GM23338 (cell line): ENCODE data around the gene CNTNAP2. TPM values are rescaled to one million over a fixed set of nuclear protein-coding genes. Genes with fewer than 3 reads are reported as not detected.

ENCODE experiments used
- ATAC-seq: fragments of 200-7000 bp; cut with Tn5 transposase; 3 replicates; pipeline ENCODE4 v1.9.1; 2020
- DNase-seq: peaks from one replicate; pipeline ENCODE4 v3.0.0-alpha.2; 2015; ENCODE audit warnings: low spot score
- H2AFZ ChIP-seq: fragments of 200-600 bp; sonication (generic); 2 replicates; pipeline ENCODE4 v1.8.0; 2016; ENCODE audit warnings: antibody characterized with exemption, mild to moderate bottlenecking, moderate library complexity
- H3F3A ChIP-seq: fragments of 200-600 bp; sonication (generic); replicated peaks from 2 replicates; pipeline ENCODE4 v1.8.0; 2017; ENCODE audit warnings: antibody characterized with exemption, mixed run types, low read depth
- H3K27ac ChIP-seq: fragments of 200-600 bp; sonication (generic); 2 replicates; pipeline ENCODE4 v1.6.1; 2016; ENCODE audit warnings: low read depth
- H3K27me3 ChIP-seq: fragments of 200-600 bp; sonication (generic); 2 replicates; pipeline ENCODE4 v1.8.0; 2016; ENCODE audit warnings: mild to moderate bottlenecking, mixed run types, moderate library complexity; ENCODE audit not compliant: insufficient read depth
- H3K36me3 ChIP-seq: fragments of 200-600 bp; sonication (generic); 2 replicates; pipeline ENCODE4 v1.8.0; 2016; ENCODE audit warnings: mild to moderate bottlenecking; ENCODE audit not compliant: insufficient read depth
- H3K4me1 ChIP-seq: fragments of 200-600 bp; sonication (generic); 2 replicates; pipeline ENCODE4 v1.8.0; 2016; ENCODE audit warnings: mild to moderate bottlenecking, moderate library complexity; ENCODE audit not compliant: insufficient read depth
- H3K4me2 ChIP-seq: fragments of 200-600 bp; sonication (generic); 2 replicates; pipeline ENCODE4 v1.7.1; 2017; ENCODE audit warnings: mixed run types
- H3K4me3 ChIP-seq: fragments of 200-600 bp; sonication (generic); 2 replicates; pipeline ENCODE4 v1.6.1; 2016; ENCODE audit warnings: mixed run types
- H3K79me2 ChIP-seq: fragments of 200-600 bp; sonication (generic); replicated peaks from 2 replicates; pipeline ENCODE4 v1.8.0; 2017; ENCODE audit warnings: mild to moderate bottlenecking; ENCODE audit not compliant: insufficient read depth
- H3K9me2 ChIP-seq: fragments of 200-600 bp; sonication (generic); 2 replicates; pipeline ENCODE4 v1.8.0; 2017; ENCODE audit not compliant: insufficient read depth
- H4K20me1 ChIP-seq: fragments of 200-600 bp; sonication (generic); replicated peaks from 2 replicates; pipeline ENCODE4 v1.8.0; 2017; ENCODE audit warnings: mild to moderate bottlenecking; ENCODE audit not compliant: insufficient read depth
- H3K27ac Mint-ChIP-seq: 2 replicates; pipeline ENCODE4 v1.8.0; 2020; ENCODE audit warnings: inconsistent platforms, mild to moderate bottlenecking, moderate library complexity, mixed read lengths
- H3K27me3 Mint-ChIP-seq: 3 replicates; pipeline ENCODE4 v1.8.0; 2022; ENCODE audit warnings: low read depth, mild to moderate bottlenecking, moderate library complexity, mixed read lengths, inconsistent platforms; ENCODE audit not compliant: insufficient read depth, poor library complexity
- H3K36me3 Mint-ChIP-seq: 3 replicates; pipeline ENCODE4 v1.8.0; 2021; ENCODE audit warnings: low read depth, mild to moderate bottlenecking, inconsistent platforms, moderate library complexity, mixed read lengths
- H3K4me1 Mint-ChIP-seq: 3 replicates; pipeline ENCODE4 v1.8.0; 2020; ENCODE audit warnings: mild to moderate bottlenecking, inconsistent platforms, mixed read lengths
- H3K4me3 Mint-ChIP-seq: 3 replicates; pipeline ENCODE4 v1.8.0; 2021; ENCODE audit warnings: moderate library complexity, mild to moderate bottlenecking, inconsistent platforms, mixed read lengths
- H3K9me3 Mint-ChIP-seq: 3 replicates; pipeline ENCODE4 v1.8.0; 2020; ENCODE audit warnings: moderate library complexity, mild to moderate bottlenecking, inconsistent platforms, mixed read lengths
- CREB1 ChIP-seq: fragments of 250-450 bp; sonication (Bioruptor Pico); IDR thresholded peaks from 2 replicates; pipeline ENCODE4 v1.5.0; 2020; ENCODE audit warnings: low read depth, mild to moderate bottlenecking, moderate library complexity
- EZH2 ChIP-seq: fragments of 200-600 bp; sonication (generic); IDR thresholded peaks from one replicate; pipeline ENCODE4 v1.8.0; 2017; ENCODE audit warnings: antibody characterized with exemption, mild to moderate bottlenecking, low read depth; ENCODE audit not compliant: unreplicated experiment
- EZH2phosphoT487 ChIP-seq: fragments of 200-600 bp; sonication (generic); IDR thresholded peaks from one replicate; pipeline ENCODE4 v1.8.1; 2018; ENCODE audit warnings: antibody characterized with exemption; ENCODE audit not compliant: unreplicated experiment
- JUNB ChIP-seq: IDR thresholded peaks from one replicate; pipeline ENCODE4 v1.6.1; 2016; ENCODE audit warnings: antibody characterized with exemption; ENCODE audit not compliant: unreplicated experiment
- NANOG ChIP-seq: IDR thresholded peaks from 2 replicates; pipeline ENCODE4 v1.6.1; 2016; ENCODE audit warnings: antibody characterized with exemption, borderline replicate concordance
- POLR2AphosphoS5 ChIP-seq: IDR thresholded peaks from 2 replicates; pipeline ENCODE4 v1.6.1; 2016; ENCODE audit warnings: antibody characterized with exemption, low read depth
- STAT1 ChIP-seq: IDR thresholded peaks from one replicate; pipeline ENCODE4 v1.6.1; 2016; ENCODE audit warnings: antibody characterized with exemption; ENCODE audit not compliant: unreplicated experiment
- ZNF114 ChIP-seq: fragments of 250-450 bp; sonication (Bioruptor Pico); IDR thresholded peaks from 2 replicates; pipeline ENCODE4 v1.5.0; 2020; ENCODE audit warnings: mild to moderate bottlenecking, moderate library complexity
- ZNF331 ChIP-seq: fragments of 250-450 bp; sonication (Bioruptor Pico); IDR thresholded peaks from 2 replicates; pipeline ENCODE4 v1.5.0; 2020; ENCODE audit warnings: low read depth, mild to moderate bottlenecking, moderate library complexity
- polyA plus RNA-seq: library from polyadenylated mRNA; unstranded; fragments of >200 nt; fragmentation: Nextera tagmentation; extraction: Ambion mirVana; gene quantifications from 2 replicates; pipeline ENCODE4 v1.2.1, GENCODE V29; 2016
- total RNA-seq: library from RNA; depleted of rRNA; stranded (reverse); fragments of >200 nt; shearing (Covaris generic); gene quantifications from 2 replicates; pipeline ENCODE4 v1.2.3, GENCODE V29; 2014
- TF ChIP-seq, protein P1 (sequence below): IDR thresholded peaks from 2 replicates; pipeline ENCODE4 v1.6.1; 2016; ENCODE audit warnings: antibody characterized with exemption
- TF ChIP-seq, protein P2 (sequence below), 2 experiments: fragments of 200-600 bp in 1 of 2; sonication (generic) in 1 of 2; conservative IDR thresholded peaks; 2 replicates each; pipeline versions ENCODE4 v1.5.1 to v1.6.1; 2016 to 2017; ENCODE audit warnings: antibody characterized with exemption in 2 of 2, low read depth in 2 of 2, mild to moderate bottlenecking in 2 of 2, moderate library complexity in 1 of 2
- TF ChIP-seq, protein P3 (sequence below): IDR thresholded peaks from one replicate; pipeline ENCODE4 v1.6.1; 2018; ENCODE audit warnings: antibody characterized with exemption; ENCODE audit not compliant: unreplicated experiment
- TF ChIP-seq, protein P4 (sequence below): fragments of 250-450 bp; sonication (Bioruptor Pico); IDR thresholded peaks from 2 replicates; pipeline ENCODE4 v1.5.0; 2020; ENCODE audit warnings: mild to moderate bottlenecking, moderate library complexity

CNTNAP2 gene
- total and polyA plus RNA-seq, 2 experiments from 2014 or later, result 38.2 to 61.3 TPM

DNA sequence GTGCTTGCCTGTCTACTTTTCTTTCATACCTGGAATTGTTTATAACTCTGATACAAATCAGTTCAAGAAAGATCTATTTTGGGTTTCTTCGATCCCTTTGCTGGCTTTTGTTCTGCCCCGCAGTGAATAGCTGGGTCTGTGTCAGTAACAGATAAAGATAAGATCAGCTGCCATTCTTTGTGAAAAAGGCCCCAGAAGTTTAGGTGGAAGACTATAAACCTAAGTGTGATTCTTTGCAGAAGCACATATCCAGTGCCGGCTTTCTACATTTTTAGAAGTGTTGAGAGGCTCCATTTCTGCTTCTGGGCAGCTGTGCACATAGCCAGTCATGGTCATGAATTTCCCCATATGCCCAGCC lies 1787.6 kb downstream of the CNTNAP2 start:
- Histone ChIP-seq H3K9me2 (0 out of 2 replicates have a peak, but pooled peaks cover 3% of the 10 kb centered on the region), H3K4me2 (no peak overlapping the region), H3K4me3 (no peak overlapping the region), H3K4me1 (no peaks in the 10 kb centered on the region), H3K27me3 (no peaks in the 10 kb centered on the region), H3K27ac (no peak overlapping the region), H2AFZ (0 out of 2 replicates have a peak overlapping the region, but pooled peaks have one; percentile 18), H4K20me1 (no peaks in the 10 kb centered on the region), H3K79me2 (no peaks in the 10 kb centered on the region), H3F3A (no peaks in the 10 kb centered on the region), H3K36me3 (no peaks in the 10 kb centered on the region)
- TF ChIP-seq NANOG (no peak), STAT1 (no peak), JUNB (no peak), CREB1 (CRISPR knock-in tag) (no peak), ZNF331 (CRISPR knock-in tag) (no peak), ZNF114 (CRISPR knock-in tag) (no peak), EZH2phosphoT487 (no peak), POLR2AphosphoS5 (no peak), EZH2 (no peak)
- TF ChIP-seq, protein P1, sequence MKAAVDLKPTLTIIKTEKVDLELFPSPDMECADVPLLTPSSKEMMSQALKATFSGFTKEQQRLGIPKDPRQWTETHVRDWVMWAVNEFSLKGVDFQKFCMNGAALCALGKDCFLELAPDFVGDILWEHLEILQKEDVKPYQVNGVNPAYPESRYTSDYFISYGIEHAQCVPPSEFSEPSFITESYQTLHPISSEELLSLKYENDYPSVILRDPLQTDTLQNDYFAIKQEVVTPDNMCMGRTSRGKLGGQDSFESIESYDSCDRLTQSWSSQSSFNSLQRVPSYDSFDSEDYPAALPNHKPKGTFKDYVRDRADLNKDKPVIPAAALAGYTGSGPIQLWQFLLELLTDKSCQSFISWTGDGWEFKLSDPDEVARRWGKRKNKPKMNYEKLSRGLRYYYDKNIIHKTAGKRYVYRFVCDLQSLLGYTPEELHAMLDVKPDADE, result no peak
- TF ChIP-seq, protein P2, sequence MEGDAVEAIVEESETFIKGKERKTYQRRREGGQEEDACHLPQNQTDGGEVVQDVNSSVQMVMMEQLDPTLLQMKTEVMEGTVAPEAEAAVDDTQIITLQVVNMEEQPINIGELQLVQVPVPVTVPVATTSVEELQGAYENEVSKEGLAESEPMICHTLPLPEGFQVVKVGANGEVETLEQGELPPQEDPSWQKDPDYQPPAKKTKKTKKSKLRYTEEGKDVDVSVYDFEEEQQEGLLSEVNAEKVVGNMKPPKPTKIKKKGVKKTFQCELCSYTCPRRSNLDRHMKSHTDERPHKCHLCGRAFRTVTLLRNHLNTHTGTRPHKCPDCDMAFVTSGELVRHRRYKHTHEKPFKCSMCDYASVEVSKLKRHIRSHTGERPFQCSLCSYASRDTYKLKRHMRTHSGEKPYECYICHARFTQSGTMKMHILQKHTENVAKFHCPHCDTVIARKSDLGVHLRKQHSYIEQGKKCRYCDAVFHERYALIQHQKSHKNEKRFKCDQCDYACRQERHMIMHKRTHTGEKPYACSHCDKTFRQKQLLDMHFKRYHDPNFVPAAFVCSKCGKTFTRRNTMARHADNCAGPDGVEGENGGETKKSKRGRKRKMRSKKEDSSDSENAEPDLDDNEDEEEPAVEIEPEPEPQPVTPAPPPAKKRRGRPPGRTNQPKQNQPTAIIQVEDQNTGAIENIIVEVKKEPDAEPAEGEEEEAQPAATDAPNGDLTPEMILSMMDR (conservative IDR thresholded peaks at IDR 0.05; ENCODE audit: low read depth in 2 of 2), result no peak
- TF ChIP-seq, protein P3, sequence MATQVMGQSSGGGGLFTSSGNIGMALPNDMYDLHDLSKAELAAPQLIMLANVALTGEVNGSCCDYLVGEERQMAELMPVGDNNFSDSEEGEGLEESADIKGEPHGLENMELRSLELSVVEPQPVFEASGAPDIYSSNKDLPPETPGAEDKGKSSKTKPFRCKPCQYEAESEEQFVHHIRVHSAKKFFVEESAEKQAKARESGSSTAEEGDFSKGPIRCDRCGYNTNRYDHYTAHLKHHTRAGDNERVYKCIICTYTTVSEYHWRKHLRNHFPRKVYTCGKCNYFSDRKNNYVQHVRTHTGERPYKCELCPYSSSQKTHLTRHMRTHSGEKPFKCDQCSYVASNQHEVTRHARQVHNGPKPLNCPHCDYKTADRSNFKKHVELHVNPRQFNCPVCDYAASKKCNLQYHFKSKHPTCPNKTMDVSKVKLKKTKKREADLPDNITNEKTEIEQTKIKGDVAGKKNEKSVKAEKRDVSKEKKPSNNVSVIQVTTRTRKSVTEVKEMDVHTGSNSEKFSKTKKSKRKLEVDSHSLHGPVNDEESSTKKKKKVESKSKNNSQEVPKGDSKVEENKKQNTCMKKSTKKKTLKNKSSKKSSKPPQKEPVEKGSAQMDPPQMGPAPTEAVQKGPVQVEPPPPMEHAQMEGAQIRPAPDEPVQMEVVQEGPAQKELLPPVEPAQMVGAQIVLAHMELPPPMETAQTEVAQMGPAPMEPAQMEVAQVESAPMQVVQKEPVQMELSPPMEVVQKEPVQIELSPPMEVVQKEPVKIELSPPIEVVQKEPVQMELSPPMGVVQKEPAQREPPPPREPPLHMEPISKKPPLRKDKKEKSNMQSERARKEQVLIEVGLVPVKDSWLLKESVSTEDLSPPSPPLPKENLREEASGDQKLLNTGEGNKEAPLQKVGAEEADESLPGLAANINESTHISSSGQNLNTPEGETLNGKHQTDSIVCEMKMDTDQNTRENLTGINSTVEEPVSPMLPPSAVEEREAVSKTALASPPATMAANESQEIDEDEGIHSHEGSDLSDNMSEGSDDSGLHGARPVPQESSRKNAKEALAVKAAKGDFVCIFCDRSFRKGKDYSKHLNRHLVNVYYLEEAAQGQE, result no peak
- TF ChIP-seq, protein P4, sequence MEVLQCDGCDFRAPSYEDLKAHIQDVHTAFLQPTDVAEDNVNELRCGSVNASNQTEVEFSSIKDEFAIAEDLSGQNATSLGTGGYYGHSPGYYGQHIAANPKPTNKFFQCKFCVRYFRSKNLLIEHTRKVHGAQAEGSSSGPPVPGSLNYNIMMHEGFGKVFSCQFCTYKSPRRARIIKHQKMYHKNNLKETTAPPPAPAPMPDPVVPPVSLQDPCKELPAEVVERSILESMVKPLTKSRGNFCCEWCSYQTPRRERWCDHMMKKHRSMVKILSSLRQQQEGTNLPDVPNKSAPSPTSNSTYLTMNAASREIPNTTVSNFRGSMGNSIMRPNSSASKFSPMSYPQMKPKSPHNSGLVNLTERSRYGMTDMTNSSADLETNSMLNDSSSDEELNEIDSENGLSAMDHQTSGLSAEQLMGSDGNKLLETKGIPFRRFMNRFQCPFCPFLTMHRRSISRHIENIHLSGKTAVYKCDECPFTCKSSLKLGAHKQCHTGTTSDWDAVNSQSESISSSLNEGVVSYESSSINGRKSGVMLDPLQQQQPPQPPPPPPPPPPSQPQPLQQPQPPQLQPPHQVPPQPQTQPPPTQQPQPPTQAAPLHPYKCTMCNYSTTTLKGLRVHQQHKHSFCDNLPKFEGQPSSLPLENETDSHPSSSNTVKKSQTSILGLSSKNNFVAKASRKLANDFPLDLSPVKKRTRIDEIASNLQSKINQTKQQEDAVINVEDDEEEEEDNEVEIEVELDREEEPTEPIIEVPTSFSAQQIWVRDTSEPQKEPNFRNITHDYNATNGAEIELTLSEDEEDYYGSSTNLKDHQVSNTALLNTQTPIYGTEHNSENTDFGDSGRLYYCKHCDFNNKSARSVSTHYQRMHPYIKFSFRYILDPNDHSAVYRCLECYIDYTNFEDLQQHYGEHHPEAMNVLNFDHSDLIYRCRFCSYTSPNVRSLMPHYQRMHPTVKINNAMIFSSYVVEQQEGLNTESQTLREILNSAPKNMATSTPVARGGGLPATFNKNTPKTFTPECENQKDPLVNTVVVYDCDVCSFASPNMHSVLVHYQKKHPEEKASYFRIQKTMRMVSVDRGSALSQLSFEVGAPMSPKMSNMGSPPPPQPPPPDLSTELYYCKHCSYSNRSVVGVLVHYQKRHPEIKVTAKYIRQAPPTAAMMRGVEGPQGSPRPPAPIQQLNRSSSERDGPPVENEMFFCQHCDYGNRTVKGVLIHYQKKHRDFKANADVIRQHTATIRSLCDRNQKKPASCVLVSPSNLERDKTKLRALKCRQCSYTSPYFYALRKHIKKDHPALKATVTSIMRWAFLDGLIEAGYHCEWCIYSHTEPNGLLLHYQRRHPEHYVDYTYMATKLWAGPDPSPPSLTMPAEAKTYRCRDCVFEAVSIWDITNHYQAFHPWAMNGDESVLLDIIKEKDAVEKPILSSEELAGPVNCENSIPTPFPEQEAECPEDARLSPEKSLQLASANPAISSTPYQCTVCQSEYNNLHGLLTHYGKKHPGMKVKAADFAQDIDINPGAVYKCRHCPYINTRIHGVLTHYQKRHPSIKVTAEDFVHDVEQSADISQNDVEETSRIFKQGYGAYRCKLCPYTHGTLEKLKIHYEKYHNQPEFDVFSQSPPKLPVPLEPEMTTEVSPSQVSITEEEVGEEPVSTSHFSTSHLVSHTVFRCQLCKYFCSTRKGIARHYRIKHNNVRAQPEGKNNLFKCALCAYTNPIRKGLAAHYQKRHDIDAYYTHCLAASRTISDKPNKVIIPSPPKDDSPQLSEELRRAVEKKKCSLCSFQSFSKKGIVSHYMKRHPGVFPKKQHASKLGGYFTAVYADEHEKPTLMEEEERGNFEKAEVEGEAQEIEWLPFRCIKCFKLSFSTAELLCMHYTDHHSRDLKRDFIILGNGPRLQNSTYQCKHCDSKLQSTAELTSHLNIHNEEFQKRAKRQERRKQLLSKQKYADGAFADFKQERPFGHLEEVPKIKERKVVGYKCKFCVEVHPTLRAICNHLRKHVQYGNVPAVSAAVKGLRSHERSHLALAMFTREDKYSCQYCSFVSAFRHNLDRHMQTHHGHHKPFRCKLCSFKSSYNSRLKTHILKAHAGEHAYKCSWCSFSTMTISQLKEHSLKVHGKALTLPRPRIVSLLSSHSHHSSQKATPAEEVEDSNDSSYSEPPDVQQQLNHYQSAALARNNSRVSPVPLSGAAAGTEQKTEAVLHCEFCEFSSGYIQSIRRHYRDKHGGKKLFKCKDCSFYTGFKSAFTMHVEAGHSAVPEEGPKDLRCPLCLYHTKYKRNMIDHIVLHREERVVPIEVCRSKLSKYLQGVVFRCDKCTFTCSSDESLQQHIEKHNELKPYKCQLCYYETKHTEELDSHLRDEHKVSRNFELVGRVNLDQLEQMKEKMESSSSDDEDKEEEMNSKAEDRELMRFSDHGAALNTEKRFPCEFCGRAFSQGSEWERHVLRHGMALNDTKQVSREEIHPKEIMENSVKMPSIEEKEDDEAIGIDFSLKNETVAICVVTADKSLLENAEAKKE, result no peak
- Mint-ChIP-seq H3K27me3 (peaks cover 3% of the 10 kb centered on the region), H3K4me1 (peaks cover 15% of the 10 kb centered on the region), H3K9me3 (peaks cover 23% of the 10 kb centered on the region), H3K36me3 (peaks cover 7% of the 10 kb centered on the region; the same call in 1 of the 3 replicates), H3K27ac (peak overlapping the region; percentile 26; the same call in 1 of the 2 replicates), H3K4me3 (no peak overlapping the region)
- no peak for ATAC-seq
- no peak for DNase-seq
